ENCODE data around the gene DSPP. TPM values are rescaled to one million over a fixed set of nuclear protein-coding genes. Genes with fewer than 3 reads are reported as not detected.

DSPP gene
- not detected in 2 replicates for total RNA-seq

DNA sequence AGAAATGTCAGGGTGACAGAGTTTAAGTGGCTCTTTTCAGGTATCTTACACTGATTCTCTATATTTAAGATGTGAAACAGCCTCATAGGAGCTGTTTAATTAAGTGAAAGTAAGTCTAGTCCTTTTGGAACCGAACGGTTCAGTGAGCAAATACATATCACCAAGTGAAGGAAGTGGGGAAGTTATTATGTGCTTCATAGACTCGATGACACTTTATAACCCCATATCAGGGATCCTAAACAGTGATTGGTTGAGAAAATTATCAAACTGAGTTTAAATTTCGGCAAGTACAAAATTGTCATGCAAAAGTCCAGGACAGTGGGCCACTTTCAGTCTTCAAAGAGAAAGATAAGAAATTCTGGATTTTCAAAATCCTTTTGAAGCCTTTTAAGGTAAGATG, at the start of gene DSPP:
Gene DSPP (plus strand): TSS at position 301 of the 400 bp plus-strand sequence. CDS start 2,380 bp downstream, outside the sequence.

DNA sequence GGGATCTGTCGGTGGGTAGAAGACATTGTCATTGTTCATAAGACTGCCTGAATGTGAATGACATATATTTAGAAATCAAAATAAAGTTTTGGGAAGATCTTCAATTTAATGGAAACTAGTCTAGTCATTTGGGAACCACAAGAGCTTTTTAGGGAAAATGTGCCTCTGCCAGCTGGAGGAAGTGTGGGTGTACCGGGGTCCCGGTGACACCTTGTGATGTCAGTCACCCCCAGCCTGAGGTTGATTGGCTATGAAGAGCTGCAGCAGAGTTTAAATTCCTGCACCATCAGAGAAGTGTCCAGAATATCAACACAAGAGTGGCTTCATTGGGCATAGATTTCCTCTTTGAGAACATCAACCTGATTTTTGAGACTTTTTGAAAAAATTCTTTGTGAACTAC, 41.7 kb downstream of the DSPP start, which contains the start of gene DMP1:
Gene DMP1 (plus strand): TSS at position 301 of the 400 bp plus-strand sequence. CDS start 6,213 bp downstream, outside the sequence.

Other genes with a start within 250 kb of the DSPP start
- 40.0 and 42.0 TPM in 2 replicates for gene HSD17B11, start 217.3 kb upstream of the DSPP start, total RNA-seq
- 9.5 and 19.3 TPM in 2 replicates for gene NUDT9, start 186.0 kb upstream of the DSPP start, total RNA-seq
- gene SPARCL1, start 79.2 kb upstream of the DSPP start, total RNA-seq, result under 0.01 and 0.18 TPM in 2 replicates
- gene DMP1, start 41.8 kb downstream of the DSPP start, total RNA-seq, result not detected in 2 replicates
- not detected in 2 replicates for gene IBSP, start 191.0 kb downstream of the DSPP start, total RNA-seq
- gene MEPE, start 224.4 kb downstream of the DSPP start, total RNA-seq, result not detected in 2 replicates